Sigmoid colon (tissue), 3 donors: ENCODE data around the gene METTL21C.

Experiments
- CTCF ChIP-seq, 4 experiments: fragments of 450-650 bp in 3 of 4; fragments of 200-600 bp in 1 of 4; IDR thresholded peaks; one replicate each; pipeline ENCODE4 v1.5.1; 2016 to 2019; ENCODE audit warnings: antibody characterized with exemption in 4 of 4, mild to moderate bottlenecking in 3 of 4, moderate library complexity in 2 of 4
- POLR2A ChIP-seq, 2 donors: fragments of 450-650 bp; IDR thresholded peaks; one replicate each; pipeline ENCODE4 v1.6.1; 2016; ENCODE audit warnings: antibody characterized with exemption in 2 of 2, mild to moderate bottlenecking in 2 of 2, moderate library complexity in 2 of 2

GRCh38 chr13:102670130-102670529 lies 24.7 kb downstream of the METTL21C start:
- TF ChIP-seq CTCF (IDR thresholded peaks at IDR 0.05): no peak
- TF ChIP-seq POLR2A (IDR thresholded peaks at IDR 0.05): no peak
